ENCODE data around the gene MITF.
"Not testable (repeated sequence)": the region's sequence is repeated elsewhere in the genome, so short reads cannot be mapped to it uniquely, and the experiment has no call there.

MITF gene

GRCh38 chr3:69876073-69876472 is 136.8 kb downstream of the MITF start:
- DNase-seq (ENCODE audit: low read depth) = no peak

- no peak for DNase-seq (ENCODE audit: low read depth)
Measured at GRCh38 chr3:69878254-69878653, 139.0 kb downstream of the MITF start.

- no peak for DNase-seq (ENCODE audit: low read depth)
Measured at GRCh38 chr3:69879051-69879450, 139.8 kb downstream of the MITF start.

- DNase-seq (ENCODE audit: low read depth) = no peak
Measured at GRCh38 chr3:69880069-69880640, 140.9 kb downstream of the MITF start.

- no peak for DNase-seq (ENCODE audit: low read depth)
Measured at GRCh38 chr3:69881051-69881450, 141.8 kb downstream of the MITF start.

GRCh38 chr3:69881756-69882428 is 142.6 kb downstream of the MITF start:
- no peak for DNase-seq (ENCODE audit: low read depth)

- DNase-seq (ENCODE audit: low read depth) = no peak
Measured at GRCh38 chr3:69882560-69882959, 143.3 kb downstream of the MITF start.

- no peak for DNase-seq (ENCODE audit: low read depth)
Measured at GRCh38 chr3:69888040-69888942, 149.0 kb downstream of the MITF start.

GRCh38 chr3:69888943-69889315 is 149.7 kb downstream of the MITF start:
- no peak for DNase-seq (ENCODE audit: low read depth)

- DNase-seq (ENCODE audit: low read depth) = no peak
Measured at GRCh38 chr3:69890084-69890483, 150.8 kb downstream of the MITF start.

- no peak for DNase-seq (ENCODE audit: low read depth)
Measured at GRCh38 chr3:69890691-69891090, 151.4 kb downstream of the MITF start.

GRCh38 chr3:69892706-69893105 is 153.4 kb downstream of the MITF start:
- no peak for DNase-seq (ENCODE audit: low read depth)

GRCh38 chr3:69893274-69893673 is 154.0 kb downstream of the MITF start:
- no peak for DNase-seq (ENCODE audit: low read depth)

- no peak for DNase-seq (ENCODE audit: low read depth)
Measured at GRCh38 chr3:69896095-69896494, 156.8 kb downstream of the MITF start.

- DNase-seq (ENCODE audit: low read depth) = no peak
Measured at GRCh38 chr3:69900331-69900730, 161.1 kb downstream of the MITF start.

- no peak for DNase-seq (ENCODE audit: low read depth)
Measured at GRCh38 chr3:69901802-69902201, 162.5 kb downstream of the MITF start.

- DNase-seq (ENCODE audit: low read depth) = no peak
Measured at GRCh38 chr3:69902386-69902785, 163.1 kb downstream of the MITF start.

- DNase-seq (ENCODE audit: low read depth) = no peak
Measured at GRCh38 chr3:69906351-69906966, 167.2 kb downstream of the MITF start.

- no peak for DNase-seq (ENCODE audit: low read depth)
Measured at GRCh38 chr3:69907554-69907953, 168.3 kb downstream of the MITF start.

- DNase-seq (ENCODE audit: low read depth) = not testable (repeated sequence)
Measured at GRCh38 chr3:69909859-69910258, 170.6 kb downstream of the MITF start.

- DNase-seq (ENCODE audit: low read depth) = no peak
Measured at GRCh38 chr3:69913422-69913821, 174.2 kb downstream of the MITF start.

- no peak for DNase-seq (ENCODE audit: low read depth)
Measured at GRCh38 chr3:69914395-69914794, 175.1 kb downstream of the MITF start.

- no peak for DNase-seq (ENCODE audit: low read depth)
Measured at GRCh38 chr3:69915726-69916125, 176.5 kb downstream of the MITF start.

Data from stimulated activated CD8-positive, alpha-beta memory T cell treated with anti-CD3 and anti-CD28 coated beads, Interleukin-4, amount 100 ng/mL, for 24 hours (primary cell).